ENCODE data around the gene CPPED1.

The CPPED1 gene

GRCh38 chr16:12682432-12683165, 121.1 kb downstream of the CPPED1 start:
- DNase-seq (ENCODE audit: low read depth in 1 of 2, low spot score in 1 of 2): no peak

GRCh38 chr16:12681653-12682052, 122.0 kb downstream of the CPPED1 start:
- no peak for DNase-seq (ENCODE audit: low read depth in 1 of 2, low spot score in 1 of 2)

GRCh38 chr16:12680531-12680930, 123.2 kb downstream of the CPPED1 start:
- DNase-seq (ENCODE audit: low read depth in 1 of 2, low spot score in 1 of 2): no peak

GRCh38 chr16:12679660-12680272, 123.9 kb downstream of the CPPED1 start:
- DNase-seq (ENCODE audit: low read depth in 1 of 2, low spot score in 1 of 2): no peak

GRCh38 chr16:12678983-12679382, 124.7 kb downstream of the CPPED1 start:
- no peak for DNase-seq (ENCODE audit: low read depth in 1 of 2, low spot score in 1 of 2)

- no peak for DNase-seq (ENCODE audit: low read depth in 1 of 2, low spot score in 1 of 2)
Observed at GRCh38 chr16:12677502-12677901, 126.2 kb downstream of the CPPED1 start.

GRCh38 chr16:12675852-12676251, 127.8 kb downstream of the CPPED1 start:
- no peak for DNase-seq (ENCODE audit: low read depth in 1 of 2, low spot score in 1 of 2)

- DNase-seq (ENCODE audit: low read depth in 1 of 2, low spot score in 1 of 2): no peak
Observed at GRCh38 chr16:12675046-12675445, 128.6 kb downstream of the CPPED1 start.

- DNase-seq (ENCODE audit: low read depth in 1 of 2, low spot score in 1 of 2): no peak
Observed at GRCh38 chr16:12674524-12674923, 129.2 kb downstream of the CPPED1 start.

- DNase-seq (ENCODE audit: low read depth in 1 of 2, low spot score in 1 of 2): no peak
Observed at GRCh38 chr16:12674071-12674470, 129.6 kb downstream of the CPPED1 start.

GRCh38 chr16:12673466-12673865, 130.2 kb downstream of the CPPED1 start:
- DNase-seq (ENCODE audit: low read depth in 1 of 2, low spot score in 1 of 2): no peak

GRCh38 chr16:12672986-12673385, 130.7 kb downstream of the CPPED1 start:
- no peak for DNase-seq (ENCODE audit: low read depth in 1 of 2, low spot score in 1 of 2)

GRCh38 chr16:12669908-12670307, 133.8 kb downstream of the CPPED1 start:
- no peak for DNase-seq (ENCODE audit: low read depth in 1 of 2, low spot score in 1 of 2)

GRCh38 chr16:12667909-12668308, 135.8 kb downstream of the CPPED1 start:
- DNase-seq (ENCODE audit: low read depth in 1 of 2, low spot score in 1 of 2): no peak

- DNase-seq (ENCODE audit: low read depth in 1 of 2, low spot score in 1 of 2): no peak
Observed at GRCh38 chr16:12664164-12664733, 139.4 kb downstream of the CPPED1 start.

GRCh38 chr16:12661656-12662172, 142.0 kb downstream of the CPPED1 start:
- no peak for DNase-seq (ENCODE audit: low read depth in 1 of 2, low spot score in 1 of 2)

- DNase-seq (ENCODE audit: low read depth in 1 of 2, low spot score in 1 of 2): no peak
Observed at GRCh38 chr16:12659871-12660270, 143.8 kb downstream of the CPPED1 start.

GRCh38 chr16:12658506-12658905, 145.2 kb downstream of the CPPED1 start:
- no peak for DNase-seq (ENCODE audit: low read depth in 1 of 2, low spot score in 1 of 2)

- no peak for DNase-seq (ENCODE audit: low read depth in 1 of 2, low spot score in 1 of 2)
Observed at GRCh38 chr16:12655537-12655936, 148.2 kb downstream of the CPPED1 start.

- DNase-seq (ENCODE audit: low read depth in 1 of 2, low spot score in 1 of 2): no peak
Observed at GRCh38 chr16:12653820-12654392, 149.8 kb downstream of the CPPED1 start.

- no peak for DNase-seq (ENCODE audit: low read depth in 1 of 2, low spot score in 1 of 2)
Observed at GRCh38 chr16:12652924-12653323, 150.8 kb downstream of the CPPED1 start.

Measured in activated CD4-positive, alpha-beta T cell treated with anti-CD3 and anti-CD28 coated beads, Interleukin-2, amount 50 U/mL, for 24 hours (primary cell).